LNCAP (cell line): ENCODE results near the gene C17orf114.

Experiments
- CTCF ChIP-seq: fragments of 450-650 bp; IDR thresholded peaks from 2 replicates; pipeline ENCODE4 v1.5.1; 2017; ENCODE audit warnings: mild to moderate bottlenecking

Gene C17orf114

GRCh38 chr17:4834681-4835020 is 32.5 kb upstream of the C17orf114 start:
- no peak for TF ChIP-seq CTCF

GRCh38 chr17:4833941-4834680 is 32.0 kb upstream of the C17orf114 start:
- TF ChIP-seq CTCF, result no peak

- TF ChIP-seq CTCF, result no peak
Observed at GRCh38 chr17:4833178-4833940, 31.2 kb upstream of the C17orf114 start, which contains the start of gene MINK1. TSS of gene MINK1 (plus strand) at chr17:4833340. CDS start at chr17:4833584, 244 bp downstream.

GRCh38 chr17:4827399-4827798 is 25.3 kb upstream of the C17orf114 start:
- no peak for TF ChIP-seq CTCF

GRCh38 chr17:4823373-4824089 is 21.4 kb upstream of the C17orf114 start:
- TF ChIP-seq CTCF, result no peak

- no peak for TF ChIP-seq CTCF
Observed at GRCh38 chr17:4822835-4823234, 20.7 kb upstream of the C17orf114 start.

GRCh38 chr17:4818276-4818675 is 16.1 kb upstream of the C17orf114 start:
- no peak for TF ChIP-seq CTCF
